Large intestine (tissue), 3 donors: ENCODE data around the gene FOXS1. TPM values are rescaled to one million over a fixed set of nuclear protein-coding genes. Genes with fewer than 3 reads are reported as not detected.
"Not testable (repeated sequence)": the region's sequence is repeated elsewhere in the genome, so short reads cannot be mapped to it uniquely, and the experiment has no call there.

Experiments used
- DNase-seq, 2 donors: peaks; one replicate each; pipeline versions ENCODE4 v3.0.0 to v3.0.0-alpha.2; 2013
- H3K27ac ChIP-seq: one replicate; pipeline ENCODE4 v1.5.1; 2013; ENCODE audit warnings: low read length
- H3K27me3 ChIP-seq: 2 replicates; pipeline ENCODE4 v1.6.1; 2013; ENCODE audit warnings: low read length; ENCODE audit not compliant: control insufficient read depth, insufficient read depth
- H3K36me3 ChIP-seq: 2 replicates; pipeline ENCODE4 v1.6.1; 2013; ENCODE audit warnings: low read length; ENCODE audit not compliant: control insufficient read depth, insufficient read depth
- H3K4me1 ChIP-seq: one replicate; pipeline ENCODE4 v1.6.1; 2013; ENCODE audit warnings: low read length; ENCODE audit not compliant: control insufficient read depth, insufficient read depth
- H3K4me3 ChIP-seq: one replicate; pipeline ENCODE4 v1.5.1; 2013; ENCODE audit warnings: low read length
- H3K9me3 ChIP-seq: one replicate; pipeline ENCODE4 v1.6.1; 2013; ENCODE audit warnings: mild to moderate bottlenecking, low read depth, low read length, moderate library complexity; ENCODE audit not compliant: control insufficient read depth
- WGBS: methylation state at CpG from one replicate; pipeline ENCODE4 v1.1.5; 2013; ENCODE audit warnings: low lambda C conversion rate; ENCODE audit not compliant: insufficient coverage; 5-methylcytosine and 5-hydroxymethylcytosine counted together
- polyA plus RNA-seq: library from polyadenylated mRNA; unstranded; fragments of 120-200 nt; gene quantifications from one replicate; pipeline ENCODE4 v1.2.1, GENCODE V29; 2013

Gene FOXS1
- polyA plus RNA-seq, 1 donor, result 0.96 TPM

GRCh38 chr20:31814142-31814541, 31.3 kb downstream of the FOXS1 start:
- H3K36me3 ChIP-seq, H3K4me1 ChIP-seq, H3K4me3 ChIP-seq, H3K27me3 ChIP-seq, H3K27ac ChIP-seq, DNase-seq, H3K9me3 ChIP-seq: not testable (repeated sequence)
- WGBS, result 100% methylated on average over 1 of the region's 7 CpGs

- H3K4me1 ChIP-seq, result no peaks in the 10 kb centered on the region
- no peaks in the 10 kb centered on the region for H3K36me3 ChIP-seq
- DNase-seq, result no peak
- no peak overlapping the region for H3K27ac ChIP-seq
- H3K27me3 ChIP-seq, result no peaks in the 10 kb centered on the region
- no peak overlapping the region for H3K4me3 ChIP-seq
- no peaks in the 10 kb centered on the region for H3K9me3 ChIP-seq
These were observed 31.8 kb downstream of the FOXS1 start for GRCh38 chr20:31813611-31814010.

GRCh38 chr20:31811796-31812728, 33.3 kb downstream of the FOXS1 start:
- Histone ChIP-seq H3K36me3 (no peaks in the 10 kb centered on the region), H3K4me3 (no peak overlapping the region), H3K27ac (no peak overlapping the region), H3K4me1 (no peaks in the 10 kb centered on the region), H3K27me3 (no peaks in the 10 kb centered on the region), H3K9me3 (no peaks in the 10 kb centered on the region)
- no CpG with 5 or more reads among the region's 15 CpGs for WGBS
- DNase-seq, result no peak

- no CpG with 5 or more reads among the region's 4 CpGs for WGBS
- H3K4me1 ChIP-seq, result no peaks in the 10 kb centered on the region
- H3K27ac ChIP-seq, result no peak overlapping the region
- H3K36me3 ChIP-seq, result no peaks in the 10 kb centered on the region
- no peak for DNase-seq
- no peaks in the 10 kb centered on the region for H3K9me3 ChIP-seq
- no peak overlapping the region for H3K4me3 ChIP-seq
- no peaks in the 10 kb centered on the region for H3K27me3 ChIP-seq
These were observed 34.2 kb downstream of the FOXS1 start for GRCh38 chr20:31811198-31811597.

GRCh38 chr20:31809661-31810060, 35.7 kb downstream of the FOXS1 start:
- H3K9me3 ChIP-seq, result no peaks in the 10 kb centered on the region
- H3K4me3 ChIP-seq, result no peak overlapping the region
- no CpG with 5 or more reads among the region's 3 CpGs for WGBS
- no peak overlapping the region for H3K27ac ChIP-seq
- no peaks in the 10 kb centered on the region for H3K36me3 ChIP-seq
- no peaks in the 10 kb centered on the region for H3K27me3 ChIP-seq
- no peaks in the 10 kb centered on the region for H3K4me1 ChIP-seq
- no peak for DNase-seq

GRCh38 chr20:31808481-31808880, 36.9 kb downstream of the FOXS1 start:
- Histone ChIP-seq H3K36me3 (no peaks in the 10 kb centered on the region), H3K4me1 (no peaks in the 10 kb centered on the region), H3K9me3 (no peaks in the 10 kb centered on the region), H3K27ac (no peak overlapping the region), H3K27me3 (no peaks in the 10 kb centered on the region), H3K4me3 (no peak overlapping the region)
- no CpG with 5 or more reads among the region's 3 CpGs for WGBS
- no peak for DNase-seq

- no peaks in the 10 kb centered on the region for H3K9me3 ChIP-seq
- H3K4me1 ChIP-seq, result no peaks in the 10 kb centered on the region
- no peaks in the 10 kb centered on the region for H3K27me3 ChIP-seq
- H3K27ac ChIP-seq, result no peak overlapping the region
- H3K4me3 ChIP-seq, result no peak overlapping the region
- 80% methylated on average over 1 of the region's 8 CpGs for WGBS
- no peaks in the 10 kb centered on the region for H3K36me3 ChIP-seq
- no peak for DNase-seq
These were observed 38.6 kb downstream of the FOXS1 start for GRCh38 chr20:31806564-31807355.

- Histone ChIP-seq H3K27ac (no peak overlapping the region), H3K27me3 (no peaks in the 10 kb centered on the region), H3K4me3 (no peak overlapping the region), H3K36me3 (peaks cover 15% of the 10 kb centered on the region), H3K9me3 (no peaks in the 10 kb centered on the region), H3K4me1 (no peaks in the 10 kb centered on the region)
- DNase-seq, result no peak
- WGBS, result 93% methylated on average over 5 of the region's 7 CpGs
These were observed 41.7 kb downstream of the FOXS1 start for GRCh38 chr20:31803552-31804291.

GRCh38 chr20:31801508-31801907, 43.9 kb downstream of the FOXS1 start:
- H3K4me1 ChIP-seq, result no peaks in the 10 kb centered on the region
- no CpG with 5 or more reads among the region's 7 CpGs for WGBS
- no peak for DNase-seq

GRCh38 chr20:31797364-31797763, 48.0 kb downstream of the FOXS1 start:
- peaks cover 35% of the 10 kb centered on the region for H3K36me3 ChIP-seq
- no peak overlapping the region for H3K27ac ChIP-seq
- no CpG with 5 or more reads among the region's 3 CpGs for WGBS
- H3K27me3 ChIP-seq, result no peaks in the 10 kb centered on the region
- DNase-seq, result no peak
- H3K9me3 ChIP-seq, result no peaks in the 10 kb centered on the region
- H3K4me3 ChIP-seq, result no peak overlapping the region
- no peaks in the 10 kb centered on the region for H3K4me1 ChIP-seq

More at GRCh38 chr20:31801508-31801907, 43.9 kb downstream of the FOXS1 start:
- Histone ChIP-seq H3K27me3 (no peaks in the 10 kb centered on the region), H3K36me3 (peaks cover 22% of the 10 kb centered on the region), H3K9me3 (no peaks in the 10 kb centered on the region), H3K27ac (no peak overlapping the region), H3K4me3 (no peak overlapping the region)
